Activated T-cell treated with anti-CD3 and anti-CD28 coated beads, Interleukin-2, amount 50 U/mL, for 4 hours (primary cell): ENCODE results near the gene SLC51A. TPM values are rescaled to one million over a fixed set of nuclear protein-coding genes. Genes with fewer than 3 reads are reported as not detected.
"Not testable (repeated sequence)": the region's sequence is repeated elsewhere in the genome, so short reads cannot be mapped to it uniquely, and the experiment has no call there.

Source experiments
- ATAC-seq, 2 donors: fragments of 200-7000 bp; cut with Tn5 transposase; one replicate each; pipeline ENCODE4 v1.10.0; 2021
- DNase-seq: peaks from one replicate; pipeline ENCODE4 v3.0.0-alpha.2; 2020
- H3K27me3 Mint-ChIP-seq: one replicate; pipeline ENCODE4 v1.8.0; 2021; ENCODE audit warnings: low read depth, mixed read lengths
- H3K36me3 Mint-ChIP-seq: one replicate; pipeline ENCODE4 v1.8.0; 2022; ENCODE audit warnings: mixed read lengths; ENCODE audit not compliant: insufficient read depth
- H3K4me1 Mint-ChIP-seq: one replicate; pipeline ENCODE4 v1.8.0; 2021; ENCODE audit warnings: low read depth, mixed read lengths
- H3K4me3 Mint-ChIP-seq: one replicate; pipeline ENCODE4 v1.8.0; 2021; ENCODE audit warnings: mild to moderate bottlenecking, moderate library complexity, mixed read lengths
- H3K9me3 Mint-ChIP-seq: one replicate; pipeline ENCODE4 v1.8.0; 2021; ENCODE audit warnings: mixed read lengths
- total RNA-seq, 3 donors: library from RNA; stranded (reverse); gene quantifications; one replicate each; pipeline ENCODE4 v1.2.1, GENCODE V29; 2021

SLC51A gene
- total RNA-seq, 3 donors from 2014 or later: not detected

DNA sequence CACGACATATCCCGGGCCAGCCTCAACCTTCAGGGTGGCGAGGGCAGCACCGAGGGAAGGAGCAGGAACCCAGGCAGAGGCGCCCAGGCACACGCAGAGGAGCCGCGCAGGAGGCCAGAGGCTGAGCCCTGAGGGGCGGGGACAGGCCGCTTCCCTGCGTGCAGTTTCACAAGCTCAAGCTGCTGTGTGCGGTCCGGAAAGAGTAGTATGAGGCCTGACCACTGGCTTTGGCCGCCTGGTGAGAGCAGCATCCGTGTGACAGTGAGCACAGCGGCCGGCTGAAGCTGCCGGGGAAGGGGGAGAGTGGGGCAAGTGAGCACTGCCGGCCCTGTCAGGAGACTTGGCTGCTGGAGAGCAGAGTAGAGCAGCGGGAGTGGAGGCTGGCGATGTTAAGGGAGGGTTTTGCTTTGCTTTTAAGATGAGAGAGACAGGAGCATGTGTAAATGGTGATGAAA is 13.8 kb upstream of the SLC51A start:
- DNase-seq (no peak), ATAC-seq (no peak)
- Mint-ChIP-seq H3K36me3 (no peaks in the 10 kb centered on the region), H3K27me3 (no peaks in the 10 kb centered on the region), H3K9me3 (no peaks in the 10 kb centered on the region), H3K4me3 (no peak overlapping the region), H3K4me1 (peaks cover 15% of the 10 kb centered on the region)

- ATAC-seq: no peak
- H3K36me3 Mint-ChIP-seq: no peaks in the 10 kb centered on the region
- H3K9me3 Mint-ChIP-seq: no peaks in the 10 kb centered on the region
- no peaks in the 10 kb centered on the region for H3K27me3 Mint-ChIP-seq
- DNase-seq: no peak
- peaks cover 18% of the 10 kb centered on the region for H3K4me1 Mint-ChIP-seq
- no peak overlapping the region for H3K4me3 Mint-ChIP-seq
Observed at GRCh38 chr3:196203846-196204245, 12.5 kb upstream of the SLC51A start.

DNA sequence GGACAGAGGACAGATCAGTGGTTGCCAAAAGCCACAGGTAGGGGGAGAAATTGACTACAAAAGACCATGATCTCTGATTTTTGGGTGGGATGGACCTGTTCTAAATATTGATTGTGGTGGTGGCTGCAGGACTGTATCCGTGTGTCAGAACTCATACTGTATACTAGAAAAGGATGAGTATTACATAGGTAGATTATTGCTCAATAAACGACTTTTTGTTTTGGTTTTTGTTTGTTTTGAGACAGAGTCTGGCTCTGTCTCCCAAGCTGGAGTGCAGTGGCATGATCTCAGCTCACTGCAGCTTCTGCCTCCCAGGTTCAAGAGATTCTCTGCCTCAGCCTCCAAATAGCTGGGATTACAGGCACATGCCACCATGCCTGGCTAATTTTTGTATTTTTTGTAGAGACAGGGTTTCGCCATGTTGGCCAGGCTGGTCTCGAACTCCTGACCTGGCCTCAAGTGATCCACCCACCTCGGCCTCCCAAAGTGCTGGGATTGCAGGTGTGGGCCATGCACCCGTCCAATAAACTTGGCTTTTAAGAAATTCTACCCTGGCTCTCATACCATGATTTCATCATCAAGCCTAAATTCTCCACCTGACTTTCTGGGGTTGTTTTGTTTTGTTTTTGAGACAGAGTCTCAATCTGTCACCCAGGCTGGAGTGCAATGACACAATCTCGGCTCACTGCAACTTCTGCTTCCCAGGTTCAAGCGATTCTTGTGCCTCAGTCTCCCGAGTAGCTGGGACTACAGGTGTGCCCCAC is 10.7 kb upstream of the SLC51A start:
- ATAC-seq, DNase-seq, H3K4me3 Mint-ChIP-seq, H3K27me3 Mint-ChIP-seq, H3K36me3 Mint-ChIP-seq, H3K9me3 Mint-ChIP-seq: not testable (repeated sequence)
- H3K4me1 Mint-ChIP-seq: peaks cover 18% of the 10 kb centered on the region

DNA sequence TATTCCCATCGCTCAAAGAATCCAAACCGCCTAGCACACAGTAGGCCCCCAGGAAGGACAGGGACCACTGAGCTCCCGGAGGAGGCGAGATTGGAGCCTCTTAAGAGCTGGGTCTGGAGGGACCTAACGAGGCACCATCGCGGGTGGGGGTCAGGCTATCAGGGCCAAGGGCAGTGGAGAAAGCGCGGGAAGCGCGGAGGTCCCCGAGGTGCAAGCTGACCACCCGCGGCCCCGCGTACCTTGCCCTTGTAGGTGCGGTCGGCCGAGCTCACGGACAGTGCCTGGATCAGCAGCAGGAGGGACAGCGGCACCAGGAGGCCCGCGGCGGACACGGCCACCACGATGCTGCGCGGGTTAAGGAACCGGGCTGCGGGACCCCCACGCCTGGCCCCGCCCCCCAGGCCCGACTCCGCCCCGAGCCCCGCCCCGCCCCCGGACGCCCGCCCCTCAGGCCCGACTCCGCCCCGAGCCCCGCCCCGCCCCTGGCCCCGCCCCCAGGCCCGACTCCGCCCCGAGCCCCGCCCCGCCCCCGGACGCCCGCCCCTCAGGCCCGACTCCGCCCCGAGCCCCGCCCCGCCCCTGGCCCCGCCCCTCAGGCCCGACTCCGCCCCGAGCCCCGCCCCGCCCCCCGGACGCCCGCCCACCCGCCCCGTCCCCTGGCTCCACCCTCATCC is 9.0 kb upstream of the SLC51A start:
- Mint-ChIP-seq H3K27me3 (no peaks in the 10 kb centered on the region), H3K4me3 (peak overlapping the region; percentile 49), H3K4me1 (peaks cover 18% of the 10 kb centered on the region), H3K36me3 (no peaks in the 10 kb centered on the region), H3K9me3 (no peaks in the 10 kb centered on the region)
- no peak for DNase-seq
- ATAC-seq: peak; percentile 41 to 45

GRCh38 chr3:196207833-196208607 is 8.3 kb upstream of the SLC51A start:
- H3K9me3 Mint-ChIP-seq: no peaks in the 10 kb centered on the region
- DNase-seq (peak; percentile 55), ATAC-seq (peak; percentile 65 to 73)
- H3K27me3 Mint-ChIP-seq: no peaks in the 10 kb centered on the region
- no peaks in the 10 kb centered on the region for H3K36me3 Mint-ChIP-seq
- H3K4me3 Mint-ChIP-seq: peak overlapping the region; percentile 76
- peaks cover 18% of the 10 kb centered on the region for H3K4me1 Mint-ChIP-seq

DNA sequence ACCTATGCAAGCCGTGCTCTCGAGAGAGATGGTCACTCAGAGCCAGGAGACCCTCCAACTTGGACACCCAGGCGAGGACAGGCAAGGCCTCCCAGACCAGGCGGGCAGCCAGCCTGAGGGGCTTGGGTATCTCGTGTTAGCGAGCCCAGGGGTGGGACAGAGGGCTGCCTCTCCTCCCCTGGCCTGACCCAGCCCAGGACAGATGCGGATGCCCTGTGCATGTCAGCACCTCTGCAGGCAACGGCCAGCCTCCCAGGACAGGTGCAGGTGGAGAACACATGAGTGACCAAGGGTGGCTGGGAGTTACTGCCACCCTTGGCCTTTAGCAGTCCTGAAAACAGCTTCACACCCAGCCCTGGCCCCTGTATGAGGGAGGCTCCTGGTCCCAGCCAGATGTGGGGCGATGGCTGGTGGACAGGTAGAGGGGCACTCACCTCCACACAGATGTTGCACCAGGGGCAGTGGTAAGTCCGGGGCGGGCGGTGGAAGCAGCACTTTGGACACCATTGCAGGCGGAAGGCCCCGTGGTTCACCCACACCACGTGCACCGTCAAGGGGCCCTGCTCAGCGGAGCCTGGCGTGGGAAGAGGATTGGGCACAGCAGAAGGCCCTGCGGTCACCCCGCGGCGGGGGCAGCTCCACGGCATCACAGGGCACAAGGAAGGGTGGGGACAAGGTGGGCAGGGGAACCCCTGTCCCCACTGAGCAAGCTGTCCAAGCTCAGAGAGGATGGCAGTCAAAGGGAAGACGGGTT is 7.2 kb upstream of the SLC51A start:
- no peaks in the 10 kb centered on the region for H3K27me3 Mint-ChIP-seq
- no peak for DNase-seq
- H3K36me3 Mint-ChIP-seq: no peaks in the 10 kb centered on the region
- no peaks in the 10 kb centered on the region for H3K9me3 Mint-ChIP-seq
- no peak for ATAC-seq
- peaks cover 13% of the 10 kb centered on the region for H3K4me1 Mint-ChIP-seq
- H3K4me3 Mint-ChIP-seq: no peak overlapping the region

DNA sequence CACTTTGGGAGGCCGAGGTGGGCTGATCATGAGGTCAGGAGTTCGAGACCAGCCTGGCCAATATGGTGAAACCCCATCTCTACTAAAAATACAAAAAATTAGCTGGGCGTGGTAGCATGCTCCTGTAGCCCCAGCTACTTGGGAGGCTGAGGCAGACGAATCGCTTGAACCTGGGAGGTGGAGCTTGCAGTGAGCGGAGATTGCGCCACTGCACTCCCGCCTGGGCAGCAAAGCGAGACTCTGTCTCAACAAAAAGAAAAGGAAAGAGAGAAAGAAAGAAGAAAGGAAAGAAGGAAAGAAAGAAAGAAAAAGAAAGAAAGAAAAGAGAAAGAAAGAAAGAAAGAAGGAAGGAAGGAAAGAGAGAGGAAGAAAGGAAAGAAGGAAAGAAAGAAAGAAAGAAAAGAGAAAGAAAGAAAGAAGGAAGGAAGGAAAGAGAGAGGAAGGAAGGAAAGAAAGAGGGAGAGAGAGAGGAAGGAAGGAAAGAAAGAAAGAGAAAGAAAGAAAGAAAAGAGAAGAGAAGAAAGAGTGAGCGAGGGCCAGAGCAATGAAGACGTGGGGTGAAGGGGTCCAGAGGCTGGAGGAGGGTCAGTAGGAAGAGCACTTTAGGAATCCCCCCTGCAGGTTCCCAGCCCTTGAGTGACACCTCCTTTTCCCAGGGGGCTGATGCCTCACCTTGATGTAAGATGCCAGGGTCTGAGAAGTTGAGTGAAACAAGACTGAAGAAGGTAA is 6.2 kb upstream of the SLC51A start:
- H3K4me3 Mint-ChIP-seq, H3K36me3 Mint-ChIP-seq, H3K27me3 Mint-ChIP-seq, H3K9me3 Mint-ChIP-seq, ATAC-seq, DNase-seq: not testable (repeated sequence)
- peaks cover 11% of the 10 kb centered on the region for H3K4me1 Mint-ChIP-seq

DNA sequence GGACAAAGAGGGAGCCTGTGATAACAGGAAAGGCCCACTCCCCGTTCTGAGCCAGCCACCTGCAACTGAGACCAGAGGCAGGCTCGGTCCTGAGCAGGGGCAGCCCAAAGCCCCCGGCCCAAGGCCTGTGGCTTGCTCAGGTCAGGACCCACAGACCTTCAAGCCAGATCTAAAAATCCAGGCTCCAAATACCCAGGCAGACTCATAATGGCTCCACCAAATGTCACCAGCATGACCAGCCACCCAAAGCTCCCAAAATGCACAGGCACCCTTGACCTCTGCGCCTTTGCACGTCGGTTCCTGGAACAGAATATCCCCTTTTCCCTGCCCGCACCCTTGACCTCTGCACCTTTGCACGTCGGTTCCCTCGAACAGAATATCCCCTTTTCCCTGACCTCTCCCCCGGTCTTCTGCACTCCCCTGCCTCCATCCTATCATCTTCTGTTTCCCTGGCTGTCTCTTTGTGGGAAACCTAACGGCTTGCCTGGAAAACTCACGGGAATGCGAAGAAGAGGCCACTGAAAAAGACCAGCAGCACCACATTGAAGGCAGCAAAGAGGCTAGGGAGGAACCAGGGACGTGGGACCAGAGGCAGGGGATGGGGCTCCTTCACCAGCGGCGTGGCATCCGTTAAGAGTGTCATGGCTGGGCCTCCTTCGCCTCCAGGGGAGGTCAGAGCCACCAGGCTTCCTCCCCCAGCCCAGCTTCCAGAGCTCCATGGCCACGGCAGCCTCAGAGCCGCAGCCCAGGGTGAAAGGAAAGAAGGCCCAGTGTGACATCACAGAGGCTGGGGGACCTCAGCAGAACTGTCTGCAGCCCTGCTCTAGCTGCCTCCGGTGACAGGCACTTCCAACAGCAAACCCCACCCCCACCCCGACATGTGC is 5.4 kb upstream of the SLC51A start, which contains the start of gene ZDHHC19:
ZDHHC19 (minus strand) TSS at position 728 of the 884 bp plus-strand sequence; CDS start at position 643, 85 bp downstream.
- DNase-seq (no peak), ATAC-seq (no peak)
- Mint-ChIP-seq H3K4me1 (peaks cover 10% of the 10 kb centered on the region), H3K4me3 (no peak within 1 kb of the TSS), H3K36me3 (no peaks in the 10 kb centered on the region), H3K27me3 (no peaks in the 10 kb centered on the region), H3K9me3 (no peaks in the 10 kb centered on the region)

GRCh38 chr3:196214783-196215441 is 1.4 kb upstream of the SLC51A start:
- Mint-ChIP-seq H3K27me3 (no peaks in the 10 kb centered on the region), H3K4me3 (no peak overlapping the region), H3K36me3 (no peaks in the 10 kb centered on the region), H3K4me1 (peaks cover 11% of the 10 kb centered on the region), H3K9me3 (no peaks in the 10 kb centered on the region)
- DNase-seq (no peak), ATAC-seq (no peak)

DNA sequence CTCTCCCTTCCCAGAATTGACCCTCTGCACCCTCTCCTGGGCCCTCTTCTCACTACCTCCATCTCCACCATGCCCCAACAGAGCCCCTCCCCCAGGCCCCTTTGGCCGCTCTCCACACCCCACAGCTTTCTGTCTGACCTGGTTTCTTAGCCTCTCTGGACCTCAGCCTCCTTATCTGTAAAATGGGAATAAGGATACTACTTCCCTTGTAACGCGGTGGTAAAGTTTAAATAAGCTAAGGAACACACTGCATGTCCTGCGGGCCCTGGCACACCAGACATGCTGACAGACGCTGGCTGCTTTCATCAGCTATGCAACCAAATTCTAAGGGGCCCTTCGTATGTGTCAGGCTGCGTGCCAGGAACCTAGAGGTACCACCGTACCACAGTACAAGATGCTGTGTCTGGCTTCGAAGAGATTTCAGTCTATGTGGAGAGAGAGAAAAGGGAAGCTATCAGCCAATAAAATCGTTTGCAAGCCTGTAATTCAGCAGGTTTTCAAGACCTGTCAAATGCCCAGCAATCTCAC is 777 bp upstream of the SLC51A start:
- DNase-seq (no peak), ATAC-seq (no peak)
- H3K9me3 Mint-ChIP-seq: no peaks in the 10 kb centered on the region
- H3K27me3 Mint-ChIP-seq: no peaks in the 10 kb centered on the region
- H3K36me3 Mint-ChIP-seq: no peaks in the 10 kb centered on the region
- peaks cover 11% of the 10 kb centered on the region for H3K4me1 Mint-ChIP-seq
- H3K4me3 Mint-ChIP-seq: no peak overlapping the region

GRCh38 chr3:196216681-196217211 is 412 bp downstream of the SLC51A start:
- DNase-seq: no peak
- Mint-ChIP-seq H3K9me3 (no peaks in the 10 kb centered on the region), H3K4me1 (peaks cover 11% of the 10 kb centered on the region), H3K4me3 (no peak overlapping the region), H3K36me3 (no peaks in the 10 kb centered on the region), H3K27me3 (no peaks in the 10 kb centered on the region)
- ATAC-seq: no peak
